Neuronal stem cell (in vitro differentiated cells): ENCODE measurements around the gene RASL12.

Experiments used
- DNase-seq: peaks from one replicate; pipeline ENCODE4 v3.0.0-alpha.2; 2013; ENCODE audit warnings: low spot score
- H2AFZ ChIP-seq: one replicate; pipeline ENCODE4 v1.6.1; 2013; ENCODE audit warnings: mild to moderate bottlenecking, low read length, inconsistent platforms
- H2AK5ac ChIP-seq: 2 replicates; pipeline ENCODE4 v1.6.1; 2013; ENCODE audit warnings: low read depth, mild to moderate bottlenecking, inconsistent platforms, low read length, moderate library complexity, mixed read lengths
- H2BK120ac ChIP-seq: 2 replicates; pipeline ENCODE4 v1.6.1; 2013; ENCODE audit warnings: low read depth, mild to moderate bottlenecking, inconsistent platforms, low read length, moderate library complexity, mixed read lengths
- H2BK12ac ChIP-seq: one replicate; pipeline ENCODE4 v1.6.1; 2013; ENCODE audit warnings: low read length, inconsistent platforms
- H2BK15ac ChIP-seq: 2 replicates; pipeline ENCODE4 v1.6.1; 2013; ENCODE audit warnings: mild to moderate bottlenecking, low read length, inconsistent platforms, mixed read lengths
- H2BK5ac ChIP-seq: one replicate; pipeline ENCODE4 v1.6.1; 2013; ENCODE audit warnings: inconsistent platforms, mild to moderate bottlenecking, low read length, moderate library complexity
- H3K14ac ChIP-seq: one replicate; pipeline ENCODE4 v1.6.1; 2013; ENCODE audit warnings: low read length, inconsistent platforms
- H3K18ac ChIP-seq: 2 replicates; pipeline ENCODE4 v1.6.1; 2013; ENCODE audit warnings: low read length, inconsistent platforms
- H3K23ac ChIP-seq: 2 replicates; pipeline ENCODE4 v1.6.1; 2013; ENCODE audit warnings: low read depth, mild to moderate bottlenecking, mixed read lengths, low read length, inconsistent platforms; ENCODE audit not compliant: poor library complexity
- H3K27ac ChIP-seq: replicated peaks from 3 replicates; pipeline ENCODE4 v1.5.1; 2013; ENCODE audit warnings: low read length, inconsistent platforms
- H3K27me3 ChIP-seq, 3 experiments: 2 replicates each; pipeline ENCODE4 v1.6.1; 2013; ENCODE audit warnings: low read length in 3 of 3, mild to moderate bottlenecking in 2 of 3, inconsistent platforms in 1 of 3, low read depth in 1 of 3, mixed read lengths in 1 of 3, moderate library complexity in 1 of 3; ENCODE audit not compliant: control insufficient read depth in 3 of 3, insufficient read depth in 3 of 3
- H3K36me3 ChIP-seq, 2 donors: replicated peaks in 1 of 2; 2 replicates each; pipeline ENCODE4 v1.6.1; 2013; ENCODE audit warnings: low read length in 2 of 2; ENCODE audit not compliant: control insufficient read depth in 2 of 2, insufficient read depth in 2 of 2
- H3K4ac ChIP-seq: 2 replicates; pipeline ENCODE4 v1.6.1; 2013; ENCODE audit warnings: inconsistent platforms, mild to moderate bottlenecking, low read length, moderate library complexity
- H3K4me1 ChIP-seq, 2 donors: 1 replicate in 1 of 2; 2 replicates in 1 of 2; pipeline ENCODE4 v1.6.1; 2013; ENCODE audit warnings: low read length in 2 of 2, low read depth in 1 of 2; ENCODE audit not compliant: control insufficient read depth in 2 of 2, insufficient read depth in 1 of 2
- H3K4me2 ChIP-seq: one replicate; pipeline ENCODE4 v1.6.1; 2013; ENCODE audit warnings: mild to moderate bottlenecking, low read length, inconsistent platforms; ENCODE audit not compliant: insufficient read depth, poor library complexity, severe bottlenecking
- H3K4me3 ChIP-seq, 2 donors: 2 replicates each; pipeline ENCODE4 v1.5.1; 2013; ENCODE audit warnings: low read length in 2 of 2, mild to moderate bottlenecking in 2 of 2, inconsistent platforms in 1 of 2, moderate library complexity in 1 of 2
- H3K79me1 ChIP-seq: one replicate; pipeline ENCODE4 v1.6.1; 2013; ENCODE audit warnings: low read depth, mild to moderate bottlenecking, inconsistent platforms, low read length, moderate library complexity
- H3K9ac ChIP-seq: one replicate; pipeline ENCODE4 v1.6.1; 2013; ENCODE audit warnings: mild to moderate bottlenecking, low read depth, low read length, inconsistent platforms; ENCODE audit not compliant: poor library complexity
- H3K9me3 ChIP-seq, 2 donors: replicated peaks in 1 of 2; 2 replicates each; pipeline versions ENCODE3 to v1.6.1; 2013; ENCODE audit warnings: low read length in 2 of 2, mild to moderate bottlenecking in 2 of 2, inconsistent platforms in 1 of 2, low read depth in 1 of 2, mixed read lengths in 1 of 2, moderate library complexity in 1 of 2; ENCODE audit not compliant: control insufficient read depth in 2 of 2, insufficient read depth in 1 of 2
- H4K8ac ChIP-seq: one replicate; pipeline ENCODE4 v1.6.1; 2013; ENCODE audit warnings: low read depth, mild to moderate bottlenecking, inconsistent platforms, low read length, moderate library complexity
- H4K91ac ChIP-seq: one replicate; pipeline ENCODE4 v1.6.1; 2013; ENCODE audit warnings: low read length, low read depth, mild to moderate bottlenecking, inconsistent platforms; ENCODE audit not compliant: poor library complexity
- WGBS, 2 donors: extraction: QIAGEN DNeasy Blood & Tissue Kit; methylation state at CpG; one replicate each; pipeline ENCODE4 v1.1.7; 2013; ENCODE audit warnings: missing lambda C conversion rate in 2 of 2, mixed read lengths in 1 of 2; ENCODE audit not compliant: insufficient read length in 2 of 2, insufficient replicate concordance in 1 of 2; ENCODE audit errors: extremely low coverage in 2 of 2; 5-methylcytosine and 5-hydroxymethylcytosine counted together

RASL12 gene

DNA sequence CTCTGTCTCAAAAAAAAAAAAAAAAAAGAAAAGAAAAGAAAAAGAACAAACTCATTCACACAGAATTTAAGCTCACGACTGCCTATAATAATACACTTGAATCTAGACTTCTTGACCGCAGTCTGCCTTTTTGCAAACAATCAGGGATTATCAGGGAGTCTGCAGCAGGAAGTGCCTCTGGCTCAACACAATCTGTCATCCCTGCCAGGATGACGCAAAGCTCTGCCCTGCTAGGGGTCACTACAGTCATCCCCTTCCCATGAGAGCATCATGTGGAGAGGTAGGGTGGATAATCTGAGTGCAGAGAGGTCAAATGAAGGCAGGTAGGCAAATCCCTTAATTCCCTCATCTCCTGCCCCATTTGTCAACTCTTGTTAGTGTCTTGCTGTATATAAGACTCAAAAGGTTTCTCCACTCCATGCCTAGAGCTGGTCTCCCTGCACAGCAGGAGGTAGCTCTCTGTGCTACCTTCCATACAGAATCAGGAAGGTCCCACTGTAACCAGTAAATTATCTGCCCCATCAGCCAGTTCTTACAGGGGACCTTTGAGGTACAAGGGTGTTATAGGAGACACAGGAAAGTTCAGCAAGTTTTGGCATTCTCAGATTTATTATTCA, 43.0 kb upstream of the RASL12 start:
- Histone ChIP-seq H3K23ac (no peak overlapping the region), H2BK12ac (no peak overlapping the region), H3K9ac (no peak overlapping the region), H3K4me2 (no peak overlapping the region), H3K18ac (no peak overlapping the region), H3K79me1 (no peaks in the 10 kb centered on the region), H3K4me3 (no peak overlapping the region), H2AFZ (no peak overlapping the region), H3K4ac (no peak overlapping the region), H3K27me3 (no peaks in the 10 kb centered on the region), H2BK15ac (no peak overlapping the region), H3K36me3 (peaks cover 2 to 58% of the 10 kb centered on the region in 2 donors), H2BK5ac (no peak overlapping the region), H3K4me1 (no peaks in the 10 kb centered on the region), H2AK5ac (no peak overlapping the region), H4K8ac (no peak overlapping the region), H2BK120ac (no peak overlapping the region), H3K27ac (no peak overlapping the region), H4K91ac (no peak overlapping the region), H3K9me3 (no peaks in the 10 kb centered on the region), H3K14ac (no peak overlapping the region)
- WGBS, 2 donors: no CpG with 5 or more reads among the region's 3 CpGs
- no peak for DNase-seq

DNA sequence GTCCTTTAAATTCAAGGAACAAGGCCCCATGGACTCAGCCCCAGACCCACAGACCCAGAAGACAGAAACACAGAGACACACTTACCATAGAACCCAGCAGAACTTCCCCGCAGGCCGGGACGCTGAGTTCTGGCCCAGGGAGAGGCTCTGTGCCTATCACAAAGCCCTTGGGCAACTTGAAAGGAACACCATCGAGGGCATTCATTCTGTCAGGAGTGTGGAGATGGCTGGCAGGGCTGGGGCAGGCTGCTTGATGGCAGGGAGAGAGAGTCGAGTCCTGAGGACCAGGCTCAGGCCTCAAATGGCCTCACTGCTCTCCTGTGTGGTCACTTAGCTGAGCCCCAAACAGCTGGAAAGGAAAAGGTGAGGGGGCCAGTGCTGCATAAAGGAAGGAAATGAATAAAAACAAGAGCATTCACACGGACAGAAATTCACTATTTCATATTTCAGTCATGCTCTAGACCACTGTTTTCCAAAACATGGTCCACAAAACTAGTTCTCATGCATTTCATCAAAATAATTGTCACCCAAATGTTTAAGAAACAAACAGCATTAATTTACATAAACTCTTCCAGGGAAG, 38.3 kb upstream of the RASL12 start:
- peaks cover 0 to 9% (median 0%) of the 10 kb centered on the region in 3 experiments for H3K27me3 ChIP-seq
- peaks cover 0 to 3% of the 10 kb centered on the region in 2 donors for H3K4me1 ChIP-seq
- H3K14ac ChIP-seq: no peak overlapping the region
- no peak overlapping the region for H2BK15ac ChIP-seq
- no peak overlapping the region for H2AK5ac ChIP-seq
- peaks cover 2% of the 10 kb centered on the region for H3K79me1 ChIP-seq
- H3K23ac ChIP-seq: no peak overlapping the region
- H4K91ac ChIP-seq: no peak overlapping the region
- no peak overlapping the region for H2AFZ ChIP-seq
- H3K18ac ChIP-seq: no peak overlapping the region
- H3K4me3 ChIP-seq: no peak overlapping the region
- no peak overlapping the region for H3K4me2 ChIP-seq
- no peak overlapping the region for H4K8ac ChIP-seq
- no peak overlapping the region for H3K27ac ChIP-seq
- no peak overlapping the region for H3K4ac ChIP-seq
- H2BK5ac ChIP-seq: no peak overlapping the region
- H3K9ac ChIP-seq: no peak overlapping the region
- no peak overlapping the region for H2BK12ac ChIP-seq
- no peaks in the 10 kb centered on the region for H3K9me3 ChIP-seq
- H3K36me3 ChIP-seq: peaks cover 0 to 28% of the 10 kb centered on the region in 2 donors
- H2BK120ac ChIP-seq: no peak overlapping the region
- DNase-seq: no peak
- no CpG with 5 or more reads among the region's 6 CpGs for WGBS, 2 donors

DNA sequence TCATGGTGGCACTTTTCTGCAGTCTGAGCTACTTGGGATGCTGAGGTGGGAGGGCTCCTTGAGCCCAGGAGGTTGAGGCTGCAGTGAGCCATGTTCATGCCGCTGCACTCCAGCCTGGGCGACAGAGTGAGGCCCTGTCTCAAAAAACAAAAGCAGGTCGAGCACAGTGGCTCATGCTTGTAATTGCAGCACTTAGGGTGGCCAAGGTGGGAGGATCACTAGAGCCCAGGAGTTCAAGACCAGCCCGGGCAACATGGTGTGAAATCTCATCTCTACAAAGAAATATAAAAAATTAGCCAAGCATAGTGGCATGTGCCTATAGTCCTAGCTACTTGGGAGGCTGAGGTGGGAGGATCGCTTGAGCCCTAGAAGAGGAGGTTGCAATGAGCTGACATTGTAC, 37.2 kb upstream of the RASL12 start:
- H2AFZ ChIP-seq: no peak overlapping the region
- no peak overlapping the region for H3K23ac ChIP-seq
- peaks cover 2% of the 10 kb centered on the region for H3K79me1 ChIP-seq
- H3K27me3 ChIP-seq: peaks cover 0 to 9% (median 0%) of the 10 kb centered on the region in 3 experiments
- no peak overlapping the region for H3K27ac ChIP-seq
- no peak overlapping the region for H2BK15ac ChIP-seq
- H3K4ac ChIP-seq: no peak overlapping the region
- H3K9me3 ChIP-seq: no peaks in the 10 kb centered on the region
- H3K4me3 ChIP-seq: no peak overlapping the region
- H2BK5ac ChIP-seq: no peak overlapping the region
- DNase-seq: no peak
- no peak overlapping the region for H2AK5ac ChIP-seq
- peaks cover 0 to 3% of the 10 kb centered on the region in 2 donors for H3K4me1 ChIP-seq
- H3K18ac ChIP-seq: no peak overlapping the region
- H3K9ac ChIP-seq: no peak overlapping the region
- H4K91ac ChIP-seq: no peak overlapping the region
- no peak overlapping the region for H3K4me2 ChIP-seq
- peaks cover 2 to 31% of the 10 kb centered on the region in 2 donors for H3K36me3 ChIP-seq
- H2BK120ac ChIP-seq: no peak overlapping the region
- WGBS, 2 donors: no CpG with 5 or more reads among the region's 5 CpGs
- H2BK12ac ChIP-seq: no peak overlapping the region
- no peak overlapping the region for H3K14ac ChIP-seq
- no peak overlapping the region for H4K8ac ChIP-seq

DNA sequence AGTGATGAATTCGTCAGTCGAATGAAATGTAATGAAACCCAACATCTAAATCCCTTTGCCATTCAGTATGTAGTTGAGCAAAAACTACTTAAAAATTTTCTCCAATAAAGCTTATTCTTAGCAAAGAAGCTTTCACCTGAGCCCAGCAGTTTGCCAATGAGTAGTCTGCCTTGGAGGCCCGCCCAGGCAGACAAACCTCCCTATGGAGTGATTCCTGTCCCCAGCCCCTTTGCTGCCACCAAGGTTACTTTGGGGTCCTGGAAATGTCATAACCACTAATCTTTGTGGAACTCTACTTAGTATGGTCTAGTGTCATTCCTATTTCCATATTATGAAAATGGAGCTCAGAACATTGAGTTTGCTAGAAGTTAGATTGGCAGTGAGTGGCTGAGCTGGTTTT, 35.1 kb upstream of the RASL12 start:
- no peak overlapping the region for H2AFZ ChIP-seq
- H3K4me2 ChIP-seq: no peak overlapping the region
- H2BK12ac ChIP-seq: no peak overlapping the region
- H3K14ac ChIP-seq: no peak overlapping the region
- H4K91ac ChIP-seq: no peak overlapping the region
- no peak overlapping the region for H2BK120ac ChIP-seq
- H3K79me1 ChIP-seq: peaks cover 2% of the 10 kb centered on the region
- H3K9me3 ChIP-seq: no peaks in the 10 kb centered on the region
- peaks cover 4 to 50% of the 10 kb centered on the region in 2 donors for H3K36me3 ChIP-seq
- no peak overlapping the region for H2BK5ac ChIP-seq
- no peak overlapping the region for H4K8ac ChIP-seq
- no peak overlapping the region for H3K4me3 ChIP-seq
- H3K27me3 ChIP-seq: peaks cover 0 to 9% (median 0%) of the 10 kb centered on the region in 3 experiments
- H3K9ac ChIP-seq: no peak overlapping the region
- no peak for DNase-seq
- H2BK15ac ChIP-seq: no peak overlapping the region
- H3K18ac ChIP-seq: no peak overlapping the region
- no peak overlapping the region for H3K23ac ChIP-seq
- peaks cover 0 to 3% of the 10 kb centered on the region in 2 donors for H3K4me1 ChIP-seq
- WGBS, 2 donors: no CpG with 5 or more reads among the region's 3 CpGs
- H3K4ac ChIP-seq: no peak overlapping the region
- H3K27ac ChIP-seq: no peak overlapping the region
- no peak overlapping the region for H2AK5ac ChIP-seq
